PFSK-1 (cell line): ENCODE results near the gene EFCC1.

Source experiments
- FOXP2 ChIP-seq: optimal IDR thresholded peaks from 2 replicates; pipeline ENCODE3; 2011; ENCODE audit warnings: borderline replicate concordance, control low read depth, inconsistent platforms; ENCODE audit not compliant: insufficient read depth; ENCODE audit errors: extremely low read length, extremely low read depth
- POLR2AphosphoS5 ChIP-seq: IDR thresholded peaks from 2 replicates; pipeline ENCODE4 v1.6.1; 2012; ENCODE audit warnings: low read depth, mild to moderate bottlenecking, control low read depth, low read length, moderate library complexity
- REST ChIP-seq, 2 experiments: IDR thresholded peaks; 2 replicates each; pipeline versions ENCODE4 v1.6.1 to v1.8.0; 2011 to 2012; ENCODE audit warnings: low read depth in 2 of 2, low read length in 2 of 2, control low read depth in 1 of 2, inconsistent platforms in 1 of 2, mild to moderate bottlenecking in 1 of 2, moderate library complexity in 1 of 2; ENCODE audit not compliant: insufficient read depth in 1 of 2
- SIN3A ChIP-seq: IDR thresholded peaks from 2 replicates; pipeline ENCODE4 v1.6.1; 2012; ENCODE audit warnings: mild to moderate bottlenecking, low read length, moderate library complexity, borderline replicate concordance; ENCODE audit not compliant: insufficient read depth
- TAF1 ChIP-seq: IDR thresholded peaks from 2 replicates; pipeline ENCODE4 v1.6.1; 2012; ENCODE audit warnings: low read length, control low read depth, borderline replicate concordance; ENCODE audit not compliant: insufficient read depth

- TF ChIP-seq POLR2AphosphoS5 (no peak), REST (IDR thresholded peaks at IDR 0.05; ENCODE audit: insufficient read depth in 1 of 2, low read depth in 2 of 2, low read length in 2 of 2) (no peak), TAF1 (no peak), SIN3A (no peak), FOXP2 (no peak)
These were observed 86.1 kb downstream of the EFCC1 start for GRCh38 chr3:129087138-129087702.
